Smooth muscle cell (in vitro differentiated cells): ENCODE data around the gene PCDHA12. TPM values are rescaled to one million over a fixed set of nuclear protein-coding genes. Genes with fewer than 3 reads are reported as not detected.

Experiments
- DNase-seq: peaks from one replicate; lab custom pipeline; 2025; ENCODE audit not compliant: unreplicated experiment; lab: John Stamatoyannopoulos, UW
- H2AFZ ChIP-seq: fragments of 200-600 bp; sonication (generic); 2 replicates; pipeline ENCODE4 v1.6.0; 2016; ENCODE audit warnings: antibody characterized with exemption, low read depth, mild to moderate bottlenecking
- H3F3A ChIP-seq: fragments of 200-600 bp; sonication (generic); 2 replicates; pipeline ENCODE4 v1.6.0; 2017; ENCODE audit warnings: antibody characterized with exemption, low read depth
- H3K27ac ChIP-seq: fragments of 200-600 bp; sonication (generic); 2 replicates; pipeline ENCODE4 v1.5.1; 2016; ENCODE audit warnings: low read depth, mild to moderate bottlenecking
- H3K27me3 ChIP-seq: fragments of 200-600 bp; sonication (generic); 2 replicates; pipeline ENCODE4 v1.6.1; 2016; ENCODE audit warnings: low read depth, mild to moderate bottlenecking
- H3K36me3 ChIP-seq: fragments of 200-600 bp; sonication (generic); 2 replicates; pipeline ENCODE4 v1.5.1; 2016; ENCODE audit warnings: low read depth
- H3K4me1 ChIP-seq: fragments of 200-600 bp; sonication (generic); 2 replicates; pipeline ENCODE4 v1.5.1; 2016; ENCODE audit warnings: low read depth
- H3K4me2 ChIP-seq: fragments of 200-600 bp; sonication (generic); 2 replicates; pipeline ENCODE4 v1.6.0; 2016; ENCODE audit warnings: mild to moderate bottlenecking
- H3K4me3 ChIP-seq: fragments of 200-600 bp; sonication (generic); 2 replicates; pipeline ENCODE4 v1.5.1; 2016; ENCODE audit warnings: mild to moderate bottlenecking
- H3K79me2 ChIP-seq: fragments of 200-600 bp; sonication (generic); 2 replicates; pipeline ENCODE4 v1.6.0; 2016; ENCODE audit warnings: low read depth, mild to moderate bottlenecking
- H3K9ac ChIP-seq: fragments of 200-600 bp; sonication (generic); 2 replicates; pipeline ENCODE4 v1.6.0; 2016; ENCODE audit warnings: low read depth
- H3K9me3 ChIP-seq: fragments of 200-600 bp; sonication (generic); replicated peaks from 2 replicates; pipeline ENCODE4 v1.5.1; 2016; ENCODE audit warnings: low read depth
- H4K20me1 ChIP-seq: fragments of 200-600 bp; sonication (generic); 2 replicates; pipeline ENCODE4 v1.6.0; 2016; ENCODE audit warnings: low read depth
- CTCF ChIP-seq: fragments of 200-600 bp; sonication (generic); IDR thresholded peaks from 2 replicates; pipeline ENCODE4 v1.5.1; 2017; ENCODE audit warnings: borderline replicate concordance, mild to moderate bottlenecking, antibody characterized with exemption; ENCODE audit not compliant: insufficient read depth, poor library complexity, severe bottlenecking
- WGBS: methylation state at CpG from one replicate; pipeline ENCODE4 v1.1.7; 2016; ENCODE audit warnings: low lambda C conversion rate; 5-methylcytosine and 5-hydroxymethylcytosine counted together
- polyA plus RNA-seq: library from polyadenylated mRNA; unstranded; fragments of >200 nt; fragmentation: Nextera tagmentation; extraction: Ambion mirVana; gene quantifications from 2 replicates; pipeline ENCODE4 v1.2.1, GENCODE V29; 2016
- total RNA-seq: library from RNA; depleted of rRNA; stranded (reverse); fragments of >200 nt; gene quantifications from 2 replicates; pipeline ENCODE4 v1.2.3, GENCODE V29; 2014

The PCDHA12 gene
- total and polyA plus RNA-seq, 2 experiments from 2014 or later: 2.2 to 9.6 TPM

- peaks cover 3% of the 10 kb centered on the region for H4K20me1 ChIP-seq
- no peak overlapping the region for H2AFZ ChIP-seq
- no peak overlapping the region for H3K27ac ChIP-seq
- no peaks in the 10 kb centered on the region for H3K9me3 ChIP-seq
- no peaks in the 10 kb centered on the region for H3K4me1 ChIP-seq
- no peak overlapping the region for H3K9ac ChIP-seq
- H3K27me3 ChIP-seq: no peaks in the 10 kb centered on the region
- H3F3A ChIP-seq: no peaks in the 10 kb centered on the region
- no peak for DNase-seq
- peaks cover 4% of the 10 kb centered on the region for H3K79me2 ChIP-seq
- TF ChIP-seq CTCF: peak; percentile 39
- 41% methylated on average over 12 of the region's 12 CpGs for WGBS
- peak overlapping the region; percentile 54 for H3K4me3 ChIP-seq
- H3K36me3 ChIP-seq: no peaks in the 10 kb centered on the region
- H3K4me2 ChIP-seq: peak overlapping the region; percentile 86
Observed at GRCh38 chr5:140882591-140882899, 7.4 kb downstream of the PCDHA12 start.

GRCh38 chr5:140883373-140883772 lies 8.3 kb downstream of the PCDHA12 start:
- no peak for TF ChIP-seq CTCF

GRCh38 chr5:140883927-140884697 lies 9.0 kb downstream of the PCDHA12 start:
- Histone ChIP-seq H3K9me3 (no peaks in the 10 kb centered on the region), H3K27ac (no peak overlapping the region), H3K9ac (no peak overlapping the region), H3F3A (no peaks in the 10 kb centered on the region), H2AFZ (no peak overlapping the region), H3K4me2 (no peak overlapping the region), H3K4me1 (no peaks in the 10 kb centered on the region), H3K79me2 (peaks cover 6% of the 10 kb centered on the region), H3K36me3 (no peaks in the 10 kb centered on the region), H3K27me3 (no peaks in the 10 kb centered on the region), H4K20me1 (no peaks in the 10 kb centered on the region), H3K4me3 (no peak overlapping the region)
- WGBS: 97% methylated on average over 63 of the region's 79 CpGs
- no peak for TF ChIP-seq CTCF
- DNase-seq: no peak

More at GRCh38 chr5:140883373-140883772, 8.3 kb downstream of the PCDHA12 start:
- Histone ChIP-seq H3K79me2 (peaks cover 6% of the 10 kb centered on the region), H3K4me2 (no peak overlapping the region), H3K27me3 (no peaks in the 10 kb centered on the region), H3K27ac (no peak overlapping the region), H4K20me1 (peaks cover 3% of the 10 kb centered on the region), H3K4me3 (no peak overlapping the region), H3K9ac (no peak overlapping the region), H2AFZ (no peak overlapping the region), H3K9me3 (no peaks in the 10 kb centered on the region), H3K4me1 (no peaks in the 10 kb centered on the region), H3F3A (no peaks in the 10 kb centered on the region), H3K36me3 (no peaks in the 10 kb centered on the region)
- WGBS: over 99% methylated on average over 41 of the region's 41 CpGs
- no peak for DNase-seq

DNA sequence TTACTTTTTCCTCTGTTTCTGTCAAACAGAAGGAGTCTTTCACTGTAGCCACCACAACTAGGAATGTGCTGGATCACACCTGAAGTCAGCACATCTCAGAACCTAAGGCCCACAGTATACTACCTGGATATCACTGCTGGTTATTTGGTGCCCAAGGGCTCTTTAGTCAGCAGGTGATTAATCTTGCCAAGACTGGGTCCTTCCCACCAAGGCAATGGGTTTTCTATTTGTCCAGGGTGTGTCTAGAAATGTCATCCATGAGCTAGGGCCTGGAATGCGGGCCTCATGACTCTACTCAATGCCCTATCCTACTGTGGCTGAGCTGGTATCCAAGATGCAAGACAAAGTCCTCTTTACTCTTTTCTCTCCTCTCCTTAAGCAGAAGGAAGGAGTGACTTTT lies 41.2 kb downstream of the PCDHA12 start:
- Histone ChIP-seq H3K4me3 (no peak overlapping the region), H3F3A (no peaks in the 10 kb centered on the region), H3K79me2 (peaks cover 8% of the 10 kb centered on the region), H2AFZ (no peak overlapping the region), H3K4me2 (no peak overlapping the region), H4K20me1 (peaks cover 17% of the 10 kb centered on the region), H3K9ac (no peak overlapping the region), H3K9me3 (no peaks in the 10 kb centered on the region), H3K36me3 (no peaks in the 10 kb centered on the region), H3K27ac (no peak overlapping the region), H3K27me3 (no peaks in the 10 kb centered on the region), H3K4me1 (no peaks in the 10 kb centered on the region)
- WGBS: 100% methylated on average over 1 of the region's 1 CpG
- no peak for TF ChIP-seq CTCF
- no peak for DNase-seq
